Smooth muscle cell (in vitro differentiated cells): ENCODE data around the gene KIAA1614. TPM values are rescaled to one million over a fixed set of nuclear protein-coding genes. Genes with fewer than 3 reads are reported as not detected.

Experiments used
- DNase-seq: peaks from one replicate; lab custom pipeline; 2025; ENCODE audit not compliant: unreplicated experiment; lab: John Stamatoyannopoulos, UW
- H2AFZ ChIP-seq: fragments of 200-600 bp; sonication (generic); 2 replicates; pipeline ENCODE4 v1.6.0; 2016; ENCODE audit warnings: antibody characterized with exemption, low read depth, mild to moderate bottlenecking
- H3F3A ChIP-seq: fragments of 200-600 bp; sonication (generic); 2 replicates; pipeline ENCODE4 v1.6.0; 2017; ENCODE audit warnings: antibody characterized with exemption, low read depth
- H3K27ac ChIP-seq: fragments of 200-600 bp; sonication (generic); 2 replicates; pipeline ENCODE4 v1.5.1; 2016; ENCODE audit warnings: low read depth, mild to moderate bottlenecking
- H3K27me3 ChIP-seq: fragments of 200-600 bp; sonication (generic); 2 replicates; pipeline ENCODE4 v1.6.1; 2016; ENCODE audit warnings: low read depth, mild to moderate bottlenecking
- H3K36me3 ChIP-seq: fragments of 200-600 bp; sonication (generic); 2 replicates; pipeline ENCODE4 v1.5.1; 2016; ENCODE audit warnings: low read depth
- H3K4me1 ChIP-seq: fragments of 200-600 bp; sonication (generic); 2 replicates; pipeline ENCODE4 v1.5.1; 2016; ENCODE audit warnings: low read depth
- H3K4me2 ChIP-seq: fragments of 200-600 bp; sonication (generic); 2 replicates; pipeline ENCODE4 v1.6.0; 2016; ENCODE audit warnings: mild to moderate bottlenecking
- H3K4me3 ChIP-seq: fragments of 200-600 bp; sonication (generic); 2 replicates; pipeline ENCODE4 v1.5.1; 2016; ENCODE audit warnings: mild to moderate bottlenecking
- H3K79me2 ChIP-seq: fragments of 200-600 bp; sonication (generic); 2 replicates; pipeline ENCODE4 v1.6.0; 2016; ENCODE audit warnings: low read depth, mild to moderate bottlenecking
- H3K9ac ChIP-seq: fragments of 200-600 bp; sonication (generic); 2 replicates; pipeline ENCODE4 v1.6.0; 2016; ENCODE audit warnings: low read depth
- H3K9me3 ChIP-seq: fragments of 200-600 bp; sonication (generic); replicated peaks from 2 replicates; pipeline ENCODE4 v1.5.1; 2016; ENCODE audit warnings: low read depth
- H4K20me1 ChIP-seq: fragments of 200-600 bp; sonication (generic); 2 replicates; pipeline ENCODE4 v1.6.0; 2016; ENCODE audit warnings: low read depth
- WGBS: methylation state at CpG from one replicate; pipeline ENCODE4 v1.1.7; 2016; ENCODE audit warnings: low lambda C conversion rate; 5-methylcytosine and 5-hydroxymethylcytosine counted together
- polyA plus RNA-seq: library from polyadenylated mRNA; unstranded; fragments of >200 nt; fragmentation: Nextera tagmentation; extraction: Ambion mirVana; gene quantifications from 2 replicates; pipeline ENCODE4 v1.2.1, GENCODE V29; 2016
- total RNA-seq: library from RNA; depleted of rRNA; stranded (reverse); fragments of >200 nt; gene quantifications from 2 replicates; pipeline ENCODE4 v1.2.3, GENCODE V29; 2014
- TF ChIP-seq, protein P1 (sequence below): fragments of 200-600 bp; sonication (generic); IDR thresholded peaks from 2 replicates; pipeline ENCODE4 v1.5.1; 2017; ENCODE audit warnings: borderline replicate concordance, mild to moderate bottlenecking, antibody characterized with exemption; ENCODE audit not compliant: insufficient read depth, poor library complexity, severe bottlenecking

Gene KIAA1614
- total and polyA plus RNA-seq, 2 experiments from 2014 or later = 2.9 to 3.2 TPM

DNA sequence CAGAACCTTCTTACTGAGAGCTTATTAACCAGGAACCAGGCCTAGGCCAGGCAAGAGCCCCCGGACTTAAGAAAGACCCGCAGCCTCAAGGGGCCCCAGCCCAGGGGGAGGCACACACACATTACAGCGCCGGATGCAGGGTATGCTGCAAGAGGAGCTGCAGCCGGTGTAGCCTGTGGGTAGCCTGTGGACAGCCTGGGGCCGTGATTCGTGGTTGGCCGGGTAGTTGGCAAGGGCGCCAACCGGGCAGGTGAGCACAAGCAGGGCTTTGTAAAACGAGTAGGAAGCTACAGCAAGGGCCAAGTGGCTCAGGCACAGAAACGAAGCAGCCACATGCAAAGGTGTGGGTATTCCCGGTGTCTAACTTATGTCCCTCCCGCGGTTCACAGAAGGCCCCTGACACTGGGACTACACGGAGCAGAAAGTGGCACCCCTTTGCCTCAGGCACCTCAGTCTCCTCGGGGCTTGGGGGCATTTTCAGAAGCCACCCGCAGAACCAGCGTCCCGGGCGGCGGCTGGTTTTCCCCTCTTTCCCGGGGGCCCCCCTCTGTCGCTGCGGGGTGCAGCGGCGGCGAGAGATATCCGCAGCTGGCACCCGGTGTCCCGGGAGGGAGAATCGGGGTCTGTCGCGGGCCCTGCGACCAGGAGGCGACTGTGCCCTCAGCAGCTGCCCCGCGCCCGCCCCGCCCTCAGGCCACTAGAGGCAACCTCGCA lies 40.8 kb downstream of the KIAA1614 start:
- Histone ChIP-seq H3K36me3 (no peaks in the 10 kb centered on the region), H3K79me2 (no peaks in the 10 kb centered on the region), H3K27ac (no peak overlapping the region), H2AFZ (no peak overlapping the region), H3K4me2 (no peak overlapping the region), H3K9ac (no peak overlapping the region), H3K9me3 (no peaks in the 10 kb centered on the region), H3K27me3 (no peaks in the 10 kb centered on the region), H3K4me3 (no peak overlapping the region), H3K4me1 (peaks cover 9% of the 10 kb centered on the region), H3F3A (no peaks in the 10 kb centered on the region), H4K20me1 (peaks cover 10% of the 10 kb centered on the region)
- DNase-seq = no peak
- TF ChIP-seq, protein P1, sequence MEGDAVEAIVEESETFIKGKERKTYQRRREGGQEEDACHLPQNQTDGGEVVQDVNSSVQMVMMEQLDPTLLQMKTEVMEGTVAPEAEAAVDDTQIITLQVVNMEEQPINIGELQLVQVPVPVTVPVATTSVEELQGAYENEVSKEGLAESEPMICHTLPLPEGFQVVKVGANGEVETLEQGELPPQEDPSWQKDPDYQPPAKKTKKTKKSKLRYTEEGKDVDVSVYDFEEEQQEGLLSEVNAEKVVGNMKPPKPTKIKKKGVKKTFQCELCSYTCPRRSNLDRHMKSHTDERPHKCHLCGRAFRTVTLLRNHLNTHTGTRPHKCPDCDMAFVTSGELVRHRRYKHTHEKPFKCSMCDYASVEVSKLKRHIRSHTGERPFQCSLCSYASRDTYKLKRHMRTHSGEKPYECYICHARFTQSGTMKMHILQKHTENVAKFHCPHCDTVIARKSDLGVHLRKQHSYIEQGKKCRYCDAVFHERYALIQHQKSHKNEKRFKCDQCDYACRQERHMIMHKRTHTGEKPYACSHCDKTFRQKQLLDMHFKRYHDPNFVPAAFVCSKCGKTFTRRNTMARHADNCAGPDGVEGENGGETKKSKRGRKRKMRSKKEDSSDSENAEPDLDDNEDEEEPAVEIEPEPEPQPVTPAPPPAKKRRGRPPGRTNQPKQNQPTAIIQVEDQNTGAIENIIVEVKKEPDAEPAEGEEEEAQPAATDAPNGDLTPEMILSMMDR = no peak
- 95% methylated on average over 33 of the region's 41 CpGs for WGBS

GRCh38 chr1:180954005-180954800 lies 41.5 kb downstream of the KIAA1614 start:
- WGBS = 89% methylated on average over 44 of the region's 74 CpGs
- no peak overlapping the region for H3K4me2 ChIP-seq
- no peaks in the 10 kb centered on the region for H3K27me3 ChIP-seq
- no peaks in the 10 kb centered on the region for H3K9me3 ChIP-seq
- H3K4me3 ChIP-seq = no peak overlapping the region
- no peaks in the 10 kb centered on the region for H3K36me3 ChIP-seq
- TF ChIP-seq, protein P1 = no peak
- no peak for DNase-seq
- H2AFZ ChIP-seq = no peak overlapping the region
- peaks cover 10% of the 10 kb centered on the region for H4K20me1 ChIP-seq
- peaks cover 2% of the 10 kb centered on the region for H3K4me1 ChIP-seq
- H3K27ac ChIP-seq = no peak overlapping the region
- no peaks in the 10 kb centered on the region for H3F3A ChIP-seq
- H3K79me2 ChIP-seq = no peaks in the 10 kb centered on the region
- no peak overlapping the region for H3K9ac ChIP-seq

DNA sequence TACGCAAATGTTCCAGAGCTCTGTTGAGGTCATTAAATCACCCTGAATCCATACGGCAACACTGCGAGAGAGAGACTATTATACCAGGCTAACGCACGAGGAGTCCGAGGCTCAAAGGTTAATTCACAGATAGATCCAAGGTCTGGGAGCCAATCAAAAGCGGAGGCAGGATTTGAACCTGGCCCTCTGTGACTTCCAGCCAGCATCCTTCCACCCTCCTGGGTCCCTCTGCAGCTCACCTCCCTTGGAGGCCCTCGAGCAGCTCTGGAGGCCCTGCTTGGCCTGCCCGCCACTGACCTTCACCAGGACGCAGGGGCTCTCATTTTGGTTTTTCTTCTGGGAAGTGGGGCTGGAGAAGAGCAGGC lies 42.1 kb downstream of the KIAA1614 start:
- Histone ChIP-seq H3K4me3 (no peak overlapping the region), H3K27ac (no peak overlapping the region), H3K27me3 (no peaks in the 10 kb centered on the region), H3F3A (no peaks in the 10 kb centered on the region), H3K9ac (no peak overlapping the region), H3K79me2 (no peaks in the 10 kb centered on the region), H3K4me1 (no peaks in the 10 kb centered on the region), H3K4me2 (no peak overlapping the region), H3K9me3 (no peaks in the 10 kb centered on the region), H3K36me3 (no peaks in the 10 kb centered on the region), H2AFZ (no peak overlapping the region), H4K20me1 (peaks cover 10% of the 10 kb centered on the region)
- TF ChIP-seq, protein P1 = no peak
- no peak for DNase-seq
- 98% methylated on average over 10 of the region's 10 CpGs for WGBS
